PC-9 (cell line): Measurements from ENCODE around the gene KCNJ5. TPM values are rescaled to one million over a fixed set of nuclear protein-coding genes. Genes with fewer than 3 reads are reported as not detected.

Source experiments
- BruUV-seq: library from RNA; stranded (reverse); fragments of 400-500 nt; replicated peaks from 2 replicates; lab custom pipeline; 2021; lab: Mats Ljungman, UMichigan
- CTCF ChIA-PET: fragments of 300-600 bp; sonication (Branson Sonifier 250); formaldehyde crosslinking; loops from one replicate; lab custom pipeline; 2022; ENCODE audit warnings: antibody characterized with exemption; lab: Charles Lee
- POLR2A ChIA-PET: fragments of 300-600 bp; sonication (Branson Sonifier 250); formaldehyde crosslinking; loops from one replicate; lab custom pipeline; 2022; ENCODE audit warnings: antibody characterized with exemption; ENCODE audit not compliant: unreplicated experiment; lab: Charles Lee
- DNase-seq, 2 experiments: peaks; one replicate each; pipeline versions ENCODE4 v3.0.0 to v3.0.0-alpha.2; 2015 to 2022; ENCODE audit warnings: mixed read lengths in 1 of 2
- H2AFZ ChIP-seq: fragments of 200-600 bp; sonication (generic); 2 replicates; pipeline ENCODE4 v1.8.1; 2017; ENCODE audit warnings: antibody characterized with exemption
- H3F3A ChIP-seq: fragments of 200-600 bp; sonication (generic); 2 replicates; pipeline ENCODE4 v1.8.1; 2017; ENCODE audit warnings: antibody characterized with exemption, mild to moderate bottlenecking, low read depth; ENCODE audit not compliant: insufficient read depth
- H3K27ac ChIP-seq: fragments of 200-600 bp; sonication (generic); 2 replicates; pipeline ENCODE4 v1.6.1; 2016; ENCODE audit warnings: mixed run types
- H3K27me3 ChIP-seq: fragments of 200-600 bp; sonication (generic); 2 replicates; pipeline ENCODE4 v1.6.1; 2016; ENCODE audit warnings: low read depth, mixed run types; ENCODE audit not compliant: insufficient read depth
- H3K36me3 ChIP-seq: fragments of 200-600 bp; sonication (generic); 2 replicates; pipeline ENCODE4 v1.6.1; 2016; ENCODE audit warnings: low read depth, mixed run types
- H3K4me1 ChIP-seq: fragments of 200-600 bp; sonication (generic); replicated peaks from 2 replicates; pipeline ENCODE4 v1.6.1; 2016; ENCODE audit warnings: mixed run types; ENCODE audit not compliant: insufficient read depth
- H3K4me2 ChIP-seq: fragments of 200-600 bp; sonication (generic); 2 replicates; pipeline ENCODE4 v1.6.1; 2017; ENCODE audit warnings: mixed run types
- H3K4me3 ChIP-seq: fragments of 200-600 bp; sonication (generic); 2 replicates; pipeline ENCODE4 v1.6.1; 2016; ENCODE audit warnings: mixed run types
- H3K79me2 ChIP-seq: fragments of 200-600 bp; sonication (generic); 2 replicates; pipeline ENCODE4 v1.6.1; 2017; ENCODE audit warnings: low read depth, mixed run types
- H3K9me2 ChIP-seq: fragments of 200-600 bp; sonication (generic); 2 replicates; pipeline ENCODE4 v1.8.1; 2017; ENCODE audit warnings: mild to moderate bottlenecking; ENCODE audit not compliant: insufficient read depth
- H3K9me3 ChIP-seq: fragments of 200-600 bp; sonication (generic); 2 replicates; pipeline ENCODE4 v1.8.1; 2016; ENCODE audit warnings: low read depth; ENCODE audit not compliant: insufficient read depth
- H4K20me1 ChIP-seq: fragments of 200-600 bp; sonication (generic); 2 replicates; pipeline ENCODE4 v1.8.1; 2017; ENCODE audit not compliant: insufficient read depth
- EZH2 ChIP-seq: fragments of 200-600 bp; sonication (generic); IDR thresholded peaks from 2 replicates; pipeline ENCODE4 v1.8.0; 2017; ENCODE audit warnings: antibody characterized with exemption, low read depth
- intact Hi-C: fragments of 100-400 bp; cut with micrococcal nuclease; formaldehyde crosslinking; loops from one replicate; pipeline ENCODE4 v1.10.0; 2022; ENCODE audit not compliant: unreplicated experiment
- total RNA-seq: library from RNA; stranded (reverse); gene quantifications from 2 replicates; pipeline ENCODE4 v1.2.3, GENCODE V29; 2021
- TF ChIP-seq, protein P1 (sequence below): fragments of 200-600 bp; sonication (generic); conservative IDR thresholded peaks from 2 replicates; pipeline ENCODE4 v1.6.1; 2017; ENCODE audit warnings: mixed run types, antibody characterized with exemption, mild to moderate bottlenecking, moderate library complexity

KCNJ5 gene
- total RNA-seq, 1 experiment from 2014 or later: 0.11 TPM

DNA sequence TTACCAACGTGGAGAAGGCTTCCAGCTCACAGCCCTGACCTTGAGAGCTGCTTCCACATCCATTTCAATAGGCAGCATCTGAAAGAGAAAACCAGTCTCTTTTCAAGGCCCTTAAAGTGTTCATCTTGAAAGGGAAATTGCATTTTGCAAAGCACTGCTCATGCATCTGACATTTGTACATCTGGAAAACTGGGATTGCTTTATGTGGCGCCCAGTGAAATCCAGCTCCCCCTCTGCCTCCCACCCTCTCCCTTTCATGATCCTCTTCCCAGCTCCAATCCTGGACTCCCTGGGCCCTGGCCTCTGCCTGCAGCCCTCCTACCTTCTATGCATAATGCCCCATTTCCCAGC, 34.1 kb downstream of the KCNJ5 start:
- POLR2A ChIA-PET: interaction anchor here (0.6 kb wide), 1 partner anchor 19 kb away, joined by 21 read pairs; no protein-coding TSS in a partner anchor
- no peak overlapping the region for H3K27ac ChIP-seq
- no peak overlapping the region for H3K4me2 ChIP-seq
- no peaks in the 10 kb centered on the region for H4K20me1 ChIP-seq
- H3K36me3 ChIP-seq: no peaks in the 10 kb centered on the region
- H3K9me2 ChIP-seq: no peaks in the 10 kb centered on the region
- H3K9me3 ChIP-seq: no peaks in the 10 kb centered on the region
- no peak for DNase-seq
- no peaks in the 10 kb centered on the region for H3F3A ChIP-seq
- H3K27me3 ChIP-seq: peaks cover 56% of the 10 kb centered on the region
- intact Hi-C loops: no loop called here
- no TSS peak for BruUV-seq
- CTCF ChIA-PET: no interaction called here
- H3K4me1 ChIP-seq: no peaks in the 10 kb centered on the region
- H3K79me2 ChIP-seq: no peaks in the 10 kb centered on the region
- H2AFZ ChIP-seq: no peak overlapping the region
- TF ChIP-seq EZH2: no peak
- TF ChIP-seq, protein P1, sequence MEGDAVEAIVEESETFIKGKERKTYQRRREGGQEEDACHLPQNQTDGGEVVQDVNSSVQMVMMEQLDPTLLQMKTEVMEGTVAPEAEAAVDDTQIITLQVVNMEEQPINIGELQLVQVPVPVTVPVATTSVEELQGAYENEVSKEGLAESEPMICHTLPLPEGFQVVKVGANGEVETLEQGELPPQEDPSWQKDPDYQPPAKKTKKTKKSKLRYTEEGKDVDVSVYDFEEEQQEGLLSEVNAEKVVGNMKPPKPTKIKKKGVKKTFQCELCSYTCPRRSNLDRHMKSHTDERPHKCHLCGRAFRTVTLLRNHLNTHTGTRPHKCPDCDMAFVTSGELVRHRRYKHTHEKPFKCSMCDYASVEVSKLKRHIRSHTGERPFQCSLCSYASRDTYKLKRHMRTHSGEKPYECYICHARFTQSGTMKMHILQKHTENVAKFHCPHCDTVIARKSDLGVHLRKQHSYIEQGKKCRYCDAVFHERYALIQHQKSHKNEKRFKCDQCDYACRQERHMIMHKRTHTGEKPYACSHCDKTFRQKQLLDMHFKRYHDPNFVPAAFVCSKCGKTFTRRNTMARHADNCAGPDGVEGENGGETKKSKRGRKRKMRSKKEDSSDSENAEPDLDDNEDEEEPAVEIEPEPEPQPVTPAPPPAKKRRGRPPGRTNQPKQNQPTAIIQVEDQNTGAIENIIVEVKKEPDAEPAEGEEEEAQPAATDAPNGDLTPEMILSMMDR: no peak
- no peak overlapping the region for H3K4me3 ChIP-seq

DNA sequence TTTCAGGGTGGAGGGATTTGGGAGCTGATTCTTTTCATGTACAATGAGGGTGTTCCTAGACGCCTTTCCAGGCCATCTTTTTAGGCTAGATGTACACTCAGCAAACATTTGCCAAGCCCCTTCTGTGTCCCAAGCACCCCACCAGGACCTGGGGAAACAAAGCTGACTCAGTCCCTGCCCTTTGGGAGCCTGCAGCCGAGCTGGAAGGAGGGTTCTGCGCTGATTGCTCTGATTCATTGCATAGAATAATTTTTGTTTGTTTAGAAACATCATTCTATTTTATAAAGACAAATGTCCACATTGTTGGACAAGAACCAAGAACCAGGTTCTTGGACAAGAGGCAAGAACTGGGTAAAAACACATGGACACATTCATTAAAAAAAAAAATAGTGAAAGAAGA, 34.8 kb downstream of the KCNJ5 start:
- H3K4me3 ChIP-seq: no peak overlapping the region
- no peak for DNase-seq
- H3K4me2 ChIP-seq: no peak overlapping the region
- ChIA-PET POLR2A (no interaction called here), CTCF (interaction anchor here (0.7 kb wide), 1 partner anchor 10 kb away, joined by 8 read pairs; no protein-coding TSS in a partner anchor)
- H4K20me1 ChIP-seq: no peaks in the 10 kb centered on the region
- no peaks in the 10 kb centered on the region for H3K4me1 ChIP-seq
- H3K9me2 ChIP-seq: no peaks in the 10 kb centered on the region
- H3K9me3 ChIP-seq: no peaks in the 10 kb centered on the region
- no peak overlapping the region for H3K27ac ChIP-seq
- no peak for TF ChIP-seq EZH2
- TF ChIP-seq, protein P1: no peak
- no peaks in the 10 kb centered on the region for H3F3A ChIP-seq
- no peak overlapping the region for H2AFZ ChIP-seq
- H3K79me2 ChIP-seq: no peaks in the 10 kb centered on the region
- peaks cover 51% of the 10 kb centered on the region for H3K27me3 ChIP-seq
- H3K36me3 ChIP-seq: no peaks in the 10 kb centered on the region
- BruUV-seq: no TSS peak
- intact Hi-C loops: no loop called here

DNA sequence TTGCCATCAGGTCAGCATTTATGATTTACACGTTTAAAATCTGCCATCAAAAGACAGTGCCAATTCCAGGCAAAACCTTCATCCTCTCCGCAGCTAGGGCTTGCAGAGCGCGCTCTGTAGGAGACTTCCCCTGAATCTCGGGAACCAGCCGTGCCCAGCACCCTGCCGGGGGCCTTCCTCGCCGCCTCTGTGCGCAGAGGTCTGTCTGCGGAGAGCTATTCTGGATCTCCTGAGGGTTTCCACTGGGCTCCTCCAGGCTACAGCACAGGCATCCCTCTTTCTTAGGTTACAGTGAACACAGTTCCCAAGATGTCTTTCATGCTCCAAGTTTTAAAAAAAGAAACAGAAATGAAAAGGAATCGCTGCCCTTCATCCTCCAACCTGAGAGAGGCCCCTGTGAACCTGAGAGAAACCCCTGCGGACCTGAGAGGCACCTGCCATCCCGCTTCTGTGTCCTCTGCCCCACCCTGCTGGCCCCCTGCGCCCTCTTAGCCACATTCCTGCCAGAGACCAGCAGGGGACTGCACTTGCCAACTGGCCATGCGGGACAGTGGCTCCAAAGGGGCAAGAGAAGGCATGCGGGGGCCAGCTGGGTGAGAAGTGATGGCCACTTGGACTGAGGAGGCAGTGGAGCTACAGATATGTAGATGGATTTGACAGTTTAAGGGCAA, 35.4 kb downstream of the KCNJ5 start:
- Histone ChIP-seq H3K9me2 (no peaks in the 10 kb centered on the region), H3K27me3 (peaks cover 51% of the 10 kb centered on the region), H3K27ac (no peak overlapping the region), H3K4me1 (no peaks in the 10 kb centered on the region), H4K20me1 (no peaks in the 10 kb centered on the region), H3K36me3 (no peaks in the 10 kb centered on the region), H2AFZ (no peak overlapping the region), H3K4me2 (no peak overlapping the region), H3F3A (no peaks in the 10 kb centered on the region), H3K9me3 (no peaks in the 10 kb centered on the region), H3K79me2 (no peaks in the 10 kb centered on the region), H3K4me3 (no peak overlapping the region)
- POLR2A ChIA-PET: no interaction called here
- intact Hi-C loops: no loop called here
- CTCF ChIA-PET: interaction anchor here (0.7 kb wide), 1 partner anchor 9 kb away, joined by 8 read pairs; no protein-coding TSS in a partner anchor
- BruUV-seq: no TSS peak
- no peak for TF ChIP-seq EZH2
- TF ChIP-seq, protein P1: no peak
- DNase-seq: no peak
